WERI-Rb-1 (cell line): Measurements from ENCODE around the gene RNF115.
A peak's percentile ranks its signal among the peaks of the same experiment; 100 is the strongest.

Source experiments
- DNase-seq: peaks from one replicate; pipeline ENCODE4 v3.0.0-alpha.2; 2020
- H3K27ac ChIP-seq: fragments of 250-450 bp; sonication (Bioruptor Pico); 2 replicates; pipeline ENCODE4 v1.5.1; 2020; ENCODE audit warnings: mild to moderate bottlenecking, moderate library complexity
- H3K27me3 ChIP-seq: fragments of 250-450 bp; sonication (Bioruptor Pico); 2 replicates; pipeline ENCODE4 v1.5.1; 2021; ENCODE audit warnings: mild to moderate bottlenecking, low read depth, moderate library complexity; ENCODE audit not compliant: insufficient read depth, severe bottlenecking
- H3K36me3 ChIP-seq: fragments of 250-450 bp; sonication (Bioruptor Pico); 2 replicates; pipeline ENCODE4 v1.5.1; 2020; ENCODE audit warnings: mild to moderate bottlenecking, moderate library complexity
- H3K4me3 ChIP-seq: 2 replicates; pipeline ENCODE4 v1.5.1; 2011; ENCODE audit warnings: low read depth, mild to moderate bottlenecking, control low read depth, low read length
- H3K9me3 ChIP-seq: fragments of 250-450 bp; sonication (Bioruptor Pico); 2 replicates; pipeline ENCODE4 v1.5.1; 2021; ENCODE audit warnings: mild to moderate bottlenecking, moderate library complexity; ENCODE audit not compliant: severe bottlenecking
- CTCF ChIP-seq: IDR thresholded peaks from 2 replicates; pipeline ENCODE4 v1.5.1; 2011; ENCODE audit warnings: low read depth, mild to moderate bottlenecking, control low read depth, inconsistent platforms, low read length

The RNF115 gene

DNA sequence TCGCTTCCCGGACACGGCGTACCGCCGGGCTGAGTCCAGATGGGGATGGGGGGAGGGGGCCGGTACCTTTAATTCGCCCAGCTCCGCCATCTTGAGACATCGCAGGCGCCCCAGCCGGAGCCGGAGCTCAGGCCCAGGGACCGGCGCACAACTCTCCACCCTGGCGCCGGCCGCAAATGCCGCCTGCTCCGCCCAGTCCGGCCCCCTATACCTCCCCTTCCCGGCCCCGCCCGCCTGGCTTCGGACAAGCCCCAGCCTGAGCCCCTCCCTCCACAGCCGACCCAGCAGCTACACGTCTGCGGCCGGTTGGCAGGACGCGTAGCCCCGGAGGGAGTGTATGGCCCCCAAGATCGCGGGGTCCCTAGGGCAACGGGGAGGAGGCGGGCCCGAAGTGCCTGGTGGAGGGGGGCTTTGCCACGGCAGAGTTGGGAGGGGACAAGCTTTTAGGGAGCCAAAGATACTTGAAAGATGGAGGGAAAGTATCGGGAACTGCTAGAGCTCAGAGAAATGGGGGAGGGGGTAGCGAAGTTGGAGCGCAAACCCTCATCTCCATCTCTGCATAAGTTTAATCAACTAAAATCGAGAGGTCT lies 35.1 kb upstream of the RNF115 start, which contains the start of gene PIAS3:
PIAS3 (minus strand) TSS at position 181 of the 590 bp plus-strand sequence; CDS start at position 90, 91 bp downstream.
- no peaks in the 10 kb centered on the region for H3K27me3 ChIP-seq
- H3K27ac ChIP-seq, result peak within 1 kb of the TSS; percentile 92
- H3K9me3 ChIP-seq, result no peaks in the 10 kb centered on the region
- DNase-seq, result peak; percentile 100
- H3K4me3 ChIP-seq, result peak within 1 kb of the TSS; percentile 94
- TF ChIP-seq CTCF, result no peak
- H3K36me3 ChIP-seq, result peaks cover 29% of the 10 kb centered on the region

DNA sequence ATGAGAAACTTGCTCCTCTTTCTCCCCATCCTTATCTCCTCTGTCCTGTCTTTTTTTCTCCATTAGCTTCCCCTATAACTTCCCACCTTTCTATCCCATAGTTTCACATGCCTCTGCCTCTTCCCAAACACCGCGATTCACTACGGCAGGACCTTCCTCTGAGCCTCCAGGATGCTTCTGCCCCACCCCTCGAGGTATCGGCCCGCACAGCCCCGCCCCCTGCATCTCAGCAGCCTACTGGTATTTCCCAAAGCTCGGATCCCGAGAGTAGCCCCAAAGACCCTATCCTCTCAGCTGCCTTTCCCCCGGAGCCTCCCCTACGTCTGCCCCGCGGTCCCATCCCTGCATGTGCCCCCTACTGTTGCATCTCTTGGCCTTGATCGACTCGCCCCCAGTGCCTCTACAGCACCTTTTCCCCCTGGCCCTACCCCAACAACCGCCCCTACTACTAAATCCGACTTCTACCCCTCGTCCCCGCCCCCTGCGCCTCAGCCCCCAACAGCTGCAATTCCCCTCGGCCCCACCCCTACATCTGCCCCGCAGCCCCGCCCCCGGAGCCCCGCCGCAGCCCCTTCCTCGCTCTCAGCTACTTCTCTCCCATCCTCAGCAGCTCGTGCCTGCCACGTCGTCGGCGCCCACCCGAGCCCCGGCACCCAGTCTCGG lies 34.5 kb upstream of the RNF115 start:
- no peaks in the 10 kb centered on the region for H3K9me3 ChIP-seq
- no peaks in the 10 kb centered on the region for H3K27me3 ChIP-seq
- H3K27ac ChIP-seq, result peak overlapping the region; percentile 92
- H3K4me3 ChIP-seq, result peak overlapping the region; percentile 94
- TF ChIP-seq CTCF, result peak; percentile 34; the same call in 1 of the 2 replicates
- DNase-seq, result peak; percentile 85
- peaks cover 35% of the 10 kb centered on the region for H3K36me3 ChIP-seq

- DNase-seq, result peak; percentile 93
- Histone ChIP-seq H3K27me3 (no peaks in the 10 kb centered on the region), H3K9me3 (no peaks in the 10 kb centered on the region), H3K4me3 (peak overlapping the region; percentile 94), H3K27ac (peak overlapping the region; percentile 40), H3K36me3 (peaks cover 46% of the 10 kb centered on the region)
- TF ChIP-seq CTCF, result no peak
Measured at GRCh38 chr1:145857170-145857569, 33.3 kb upstream of the RNF115 start.

DNA sequence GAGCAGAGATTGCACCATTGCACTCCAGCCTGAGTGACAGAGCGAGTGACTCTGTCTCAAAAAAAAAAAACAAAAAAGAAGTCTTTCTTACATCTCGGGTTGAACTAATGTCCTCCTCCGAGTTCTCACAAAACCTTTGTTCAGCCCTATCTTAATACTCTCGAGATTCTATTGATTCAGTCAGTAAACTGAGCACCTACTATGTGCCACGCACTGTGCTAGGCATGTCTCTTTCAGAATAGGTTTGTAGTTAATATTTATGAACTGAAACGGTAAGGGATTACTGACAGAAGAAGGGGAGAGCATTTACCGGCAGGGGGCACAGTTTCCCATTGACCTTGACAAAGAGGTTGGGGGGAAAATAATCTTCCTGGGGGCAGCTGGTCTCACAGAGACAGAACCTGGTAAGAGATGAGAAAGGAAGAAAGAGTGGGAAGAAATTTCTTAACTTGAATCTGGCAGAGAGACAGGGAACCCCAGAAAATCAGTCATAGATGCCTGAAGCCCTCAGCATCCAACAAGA lies 31.6 kb upstream of the RNF115 start:
- no peaks in the 10 kb centered on the region for H3K27me3 ChIP-seq
- H3K27ac ChIP-seq, result no peak overlapping the region

DNA sequence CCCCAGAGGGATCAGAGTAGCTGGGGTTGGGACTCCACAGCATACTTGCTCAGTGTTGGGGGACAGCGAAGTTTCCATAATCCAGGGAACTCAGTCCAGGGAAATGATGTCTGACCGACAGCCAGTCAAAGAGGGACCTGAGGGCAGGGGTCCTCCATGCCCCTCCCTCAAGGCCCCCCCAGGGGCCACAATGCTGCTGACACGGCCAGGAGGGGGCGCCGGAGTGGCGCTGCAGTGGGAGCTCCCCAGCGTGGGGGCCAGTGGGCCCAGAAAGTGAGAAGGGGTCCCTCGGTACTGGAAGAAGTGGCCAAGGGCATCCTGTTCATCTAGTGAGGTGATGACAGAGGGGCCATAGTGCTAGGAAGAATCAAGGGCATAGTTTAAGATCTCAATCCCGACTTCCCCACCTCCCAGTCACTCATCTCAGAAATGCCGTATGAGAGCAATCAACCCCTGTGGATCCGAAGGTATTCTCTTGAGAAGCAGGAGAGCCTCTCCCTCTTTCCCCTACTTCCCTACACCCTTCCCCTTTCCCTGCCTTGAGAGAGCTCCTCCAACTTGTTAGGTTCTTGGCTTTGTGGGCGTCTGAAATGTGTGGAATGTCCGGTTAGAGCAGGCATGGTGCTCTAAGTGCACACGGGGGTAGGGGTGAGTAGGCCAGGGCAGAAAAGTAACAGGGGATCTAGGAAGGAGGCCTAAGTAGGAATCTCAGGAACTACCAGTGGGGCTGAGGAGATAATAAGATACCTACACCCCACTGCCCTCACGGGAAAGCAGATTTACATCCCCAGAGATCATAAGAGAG lies 25.7 kb upstream of the RNF115 start:
- Histone ChIP-seq H3K27ac (no peak overlapping the region), H3K9me3 (no peaks in the 10 kb centered on the region), H3K27me3 (no peaks in the 10 kb centered on the region), H3K4me3 (no peak overlapping the region), H3K36me3 (peaks cover 69% of the 10 kb centered on the region)
- peak; percentile 90 for TF ChIP-seq CTCF
- peak; percentile 47 for DNase-seq

More for the DNA sequence above, 31.6 kb upstream of the RNF115 start:
- H3K4me3 ChIP-seq, result no peak overlapping the region
- DNase-seq, result peak; percentile 56
- peaks cover 63% of the 10 kb centered on the region for H3K36me3 ChIP-seq
- no peaks in the 10 kb centered on the region for H3K9me3 ChIP-seq
- TF ChIP-seq CTCF, result peak; percentile 47
